ENCODE data around the gene ADAMTS17. TPM values are rescaled to one million over a fixed set of nuclear protein-coding genes. Genes with fewer than 3 reads are reported as not detected.

ADAMTS17 gene
- total and polyA plus RNA-seq, 4 donors: 10.5 to 20.6 (median 17.9) TPM

- Histone ChIP-seq H3K36me3 (ENCODE audit: control insufficient read depth, insufficient read depth, low read length) (peaks cover 2% of the 10 kb centered on the region), H3K4me1 (ENCODE audit: control insufficient read depth, insufficient read depth, low read length) (peaks cover 41% of the 10 kb centered on the region), H3K27ac (ENCODE audit: low read depth, low read length) (peak overlapping the region; percentile 34), H3K4me3 (ENCODE audit: low read depth, low read length) (no peak overlapping the region), H3K9me3 (ENCODE audit: control insufficient read depth, insufficient read depth, low read length) (peaks cover 2% of the 10 kb centered on the region), H3K27me3 (ENCODE audit: control insufficient read depth, insufficient read depth, low read length) (no peaks in the 10 kb centered on the region)
- 23% methylated on average over 10 of the region's 15 CpGs for WGBS (ENCODE audit: insufficient coverage)
- peak in 2 of 6 donors; percentile 12 to 34 for DNase-seq (ENCODE audit: low read depth in 4 of 6, low spot score in 6 of 6)
These were observed 30.6 kb downstream of the ADAMTS17 start for GRCh38 chr15:100311154-100311625.

GRCh38 chr15:100310513-100311153 is 31.1 kb downstream of the ADAMTS17 start:
- Histone ChIP-seq H3K9me3 (ENCODE audit: control insufficient read depth, insufficient read depth, low read length) (peaks cover 2% of the 10 kb centered on the region), H3K27ac (ENCODE audit: low read depth, low read length) (peak overlapping the region; percentile 34), H3K27me3 (ENCODE audit: control insufficient read depth, insufficient read depth, low read length) (no peaks in the 10 kb centered on the region), H3K36me3 (ENCODE audit: control insufficient read depth, insufficient read depth, low read length) (peaks cover 2% of the 10 kb centered on the region), H3K4me3 (ENCODE audit: low read depth, low read length) (no peak overlapping the region), H3K4me1 (ENCODE audit: control insufficient read depth, insufficient read depth, low read length) (peaks cover 41% of the 10 kb centered on the region)
- WGBS (ENCODE audit: insufficient coverage): 32% methylated on average over 12 of the region's 14 CpGs
- peak in 2 of 6 donors; percentile 43 to 53 for DNase-seq (ENCODE audit: low read depth in 4 of 6, low spot score in 6 of 6)

DNA sequence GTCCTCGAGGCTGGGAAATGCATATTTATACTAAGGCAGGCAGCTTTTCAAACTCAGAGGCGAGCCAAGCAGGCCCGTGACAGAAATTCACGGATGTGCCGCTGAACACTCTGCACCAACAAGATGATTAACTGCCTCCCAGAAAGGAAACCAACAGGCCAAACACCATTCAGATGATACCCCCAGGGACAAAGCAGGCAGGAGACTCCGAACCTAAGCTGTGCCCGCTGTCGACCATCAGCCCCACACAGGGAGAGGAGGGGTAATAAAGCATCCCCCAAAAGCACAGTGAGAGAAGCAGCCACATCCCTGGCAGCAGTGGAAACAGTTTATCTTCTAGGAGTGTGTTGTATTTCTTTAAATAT is 31.8 kb downstream of the ADAMTS17 start:
- peaks cover 1% of the 10 kb centered on the region for H3K36me3 ChIP-seq (ENCODE audit: control insufficient read depth, insufficient read depth, low read length)
- no peaks in the 10 kb centered on the region for H3K27me3 ChIP-seq (ENCODE audit: control insufficient read depth, insufficient read depth, low read length)
- WGBS (ENCODE audit: insufficient coverage): 24% methylated on average over 5 of the region's 8 CpGs
- peaks cover 2% of the 10 kb centered on the region for H3K9me3 ChIP-seq (ENCODE audit: control insufficient read depth, insufficient read depth, low read length)
- no peak overlapping the region for H3K4me3 ChIP-seq (ENCODE audit: low read depth, low read length)
- H3K27ac ChIP-seq (ENCODE audit: low read depth, low read length): no peak overlapping the region
- H3K4me1 ChIP-seq (ENCODE audit: control insufficient read depth, insufficient read depth, low read length): peaks cover 41% of the 10 kb centered on the region
- DNase-seq (ENCODE audit: low read depth in 4 of 6, low spot score in 6 of 6): peak in 2 of 6 donors; percentile 68 to 78

- Histone ChIP-seq H3K4me1 (ENCODE audit: control insufficient read depth, insufficient read depth, low read length) (peaks cover 41% of the 10 kb centered on the region), H3K27me3 (ENCODE audit: control insufficient read depth, insufficient read depth, low read length) (no peaks in the 10 kb centered on the region), H3K9me3 (ENCODE audit: control insufficient read depth, insufficient read depth, low read length) (peaks cover 2% of the 10 kb centered on the region), H3K4me3 (ENCODE audit: low read depth, low read length) (no peak overlapping the region), H3K36me3 (ENCODE audit: control insufficient read depth, insufficient read depth, low read length) (no peaks in the 10 kb centered on the region), H3K27ac (ENCODE audit: low read depth, low read length) (no peak overlapping the region)
- 75% methylated on average over 25 of the region's 25 CpGs for WGBS (ENCODE audit: insufficient coverage)
- no peak for DNase-seq (ENCODE audit: low read depth in 4 of 6, low spot score in 6 of 6)
These were observed 32.4 kb downstream of the ADAMTS17 start for GRCh38 chr15:100309109-100310040.

DNA sequence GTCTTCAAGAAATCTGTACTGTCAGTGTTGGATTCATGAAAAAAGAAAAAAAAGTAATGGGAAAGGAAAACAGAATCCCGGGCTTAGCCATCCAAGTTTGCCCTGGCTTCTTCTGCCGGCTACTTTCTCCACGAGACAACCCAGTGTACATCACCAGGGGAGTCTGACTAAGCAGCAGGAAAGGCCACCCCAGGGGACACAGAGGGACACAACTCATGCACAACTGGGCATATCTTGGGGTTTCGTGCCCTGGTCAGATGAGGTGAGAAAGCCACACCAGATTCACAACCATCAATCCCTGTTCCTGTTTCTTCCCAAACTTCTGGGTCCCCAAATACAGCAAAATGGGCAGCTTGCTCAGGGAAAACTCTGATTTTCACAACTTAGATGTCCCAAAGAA is 33.2 kb downstream of the ADAMTS17 start:
- Histone ChIP-seq H3K4me1 (ENCODE audit: control insufficient read depth, insufficient read depth, low read length) (peaks cover 41% of the 10 kb centered on the region), H3K36me3 (ENCODE audit: control insufficient read depth, insufficient read depth, low read length) (no peaks in the 10 kb centered on the region), H3K9me3 (ENCODE audit: control insufficient read depth, insufficient read depth, low read length) (peaks cover 2% of the 10 kb centered on the region), H3K27me3 (ENCODE audit: control insufficient read depth, insufficient read depth, low read length) (no peaks in the 10 kb centered on the region), H3K27ac (ENCODE audit: low read depth, low read length) (no peak overlapping the region), H3K4me3 (ENCODE audit: low read depth, low read length) (no peak overlapping the region)
- no peak for DNase-seq (ENCODE audit: low read depth in 4 of 6, low spot score in 6 of 6)
- WGBS (ENCODE audit: insufficient coverage): 71% methylated on average over 4 of the region's 4 CpGs

GRCh38 chr15:100308213-100308600 is 33.6 kb downstream of the ADAMTS17 start:
- Histone ChIP-seq H3K9me3 (ENCODE audit: control insufficient read depth, insufficient read depth, low read length) (peaks cover 2% of the 10 kb centered on the region), H3K27me3 (ENCODE audit: control insufficient read depth, insufficient read depth, low read length) (no peaks in the 10 kb centered on the region), H3K4me1 (ENCODE audit: control insufficient read depth, insufficient read depth, low read length) (peaks cover 41% of the 10 kb centered on the region), H3K4me3 (ENCODE audit: low read depth, low read length) (no peak overlapping the region), H3K27ac (ENCODE audit: low read depth, low read length) (no peak overlapping the region), H3K36me3 (ENCODE audit: control insufficient read depth, insufficient read depth, low read length) (no peaks in the 10 kb centered on the region)
- 22% methylated on average over 6 of the region's 7 CpGs for WGBS (ENCODE audit: insufficient coverage)
- DNase-seq (ENCODE audit: low read depth in 4 of 6, low spot score in 6 of 6): peak in 2 of 6 donors; percentile 50 to 56

DNA sequence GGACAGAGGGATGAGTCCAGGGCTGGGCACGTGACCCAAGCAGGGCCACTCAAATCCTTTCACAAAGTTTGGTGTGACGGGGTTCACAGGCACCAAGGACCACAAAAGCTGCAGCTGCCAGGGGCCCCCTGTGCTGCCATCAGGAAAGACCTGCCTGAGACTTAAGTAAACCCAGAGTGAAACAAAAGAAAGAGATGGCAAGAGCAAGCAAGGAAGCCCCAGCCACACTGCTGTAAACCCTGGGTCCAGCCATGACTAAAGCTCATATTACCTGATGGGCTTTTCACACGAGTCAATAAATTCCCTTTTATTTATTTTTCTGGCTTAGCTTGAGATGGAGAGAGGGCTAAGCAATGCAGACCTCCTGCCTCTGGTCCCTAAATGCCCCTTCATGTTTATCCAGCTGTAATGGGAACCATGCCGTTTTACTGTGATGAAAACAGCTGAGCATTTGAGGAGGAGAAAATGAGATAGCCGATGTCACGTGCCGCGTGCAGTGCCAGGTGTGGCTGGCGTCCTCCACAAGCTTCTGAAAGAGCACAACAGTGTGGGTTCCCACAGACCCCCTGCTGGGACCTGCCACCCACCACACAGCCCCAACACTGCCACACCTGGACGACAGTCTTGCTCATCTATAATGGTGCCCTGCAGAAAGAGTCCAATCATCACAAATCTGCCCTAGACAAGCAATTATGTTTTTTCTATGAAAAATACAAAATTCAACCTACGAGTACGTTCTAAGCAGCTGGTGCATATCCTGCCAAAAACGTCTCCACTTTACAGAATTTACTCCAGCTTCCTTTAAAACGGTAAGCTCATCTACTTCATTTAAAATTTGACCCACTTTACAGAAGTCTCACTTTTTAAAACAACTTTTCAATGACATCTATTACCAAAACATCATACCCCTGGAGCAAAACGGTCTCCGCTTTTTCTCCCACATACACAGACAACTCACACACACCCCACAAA is 34.2 kb downstream of the ADAMTS17 start:
- H3K27me3 ChIP-seq (ENCODE audit: control insufficient read depth, insufficient read depth, low read length): no peaks in the 10 kb centered on the region
- no peaks in the 10 kb centered on the region for H3K36me3 ChIP-seq (ENCODE audit: control insufficient read depth, insufficient read depth, low read length)
- no peak overlapping the region for H3K4me3 ChIP-seq (ENCODE audit: low read depth, low read length)
- DNase-seq (ENCODE audit: low read depth in 4 of 6, low spot score in 6 of 6): peak in 2 of 6 donors; percentile 49 to 81
- H3K9me3 ChIP-seq (ENCODE audit: control insufficient read depth, insufficient read depth, low read length): peaks cover 2% of the 10 kb centered on the region
- WGBS (ENCODE audit: insufficient coverage): 61% methylated on average over 12 of the region's 16 CpGs
- no peak overlapping the region for H3K27ac ChIP-seq (ENCODE audit: low read depth, low read length)
- H3K4me1 ChIP-seq (ENCODE audit: control insufficient read depth, insufficient read depth, low read length): peaks cover 41% of the 10 kb centered on the region

DNA sequence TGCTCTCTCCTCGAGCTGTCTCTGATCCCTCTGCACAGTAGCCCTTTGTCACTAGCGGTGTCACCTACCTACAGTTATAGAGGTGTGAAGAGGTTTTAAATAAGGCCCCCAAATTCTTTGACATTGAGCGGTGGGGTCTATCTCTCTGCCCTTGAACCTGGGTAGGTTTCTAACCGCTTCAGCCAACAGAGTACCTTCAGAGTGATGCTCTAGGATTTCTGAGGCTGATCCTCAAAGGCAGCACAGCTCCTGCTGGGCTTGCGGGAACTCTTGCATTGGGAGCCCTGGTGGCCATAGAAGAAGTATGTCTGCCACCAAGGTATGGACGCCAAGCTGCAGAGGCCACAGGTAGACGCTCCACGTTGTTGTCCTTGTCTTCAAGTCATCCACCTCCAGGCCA is 35.7 kb downstream of the ADAMTS17 start:
- Histone ChIP-seq H3K36me3 (ENCODE audit: control insufficient read depth, insufficient read depth, low read length) (no peaks in the 10 kb centered on the region), H3K4me3 (ENCODE audit: low read depth, low read length) (no peak overlapping the region), H3K9me3 (ENCODE audit: control insufficient read depth, insufficient read depth, low read length) (no peaks in the 10 kb centered on the region), H3K27me3 (ENCODE audit: control insufficient read depth, insufficient read depth, low read length) (no peaks in the 10 kb centered on the region), H3K27ac (ENCODE audit: low read depth, low read length) (no peak overlapping the region), H3K4me1 (ENCODE audit: control insufficient read depth, insufficient read depth, low read length) (peaks cover 33% of the 10 kb centered on the region)
- 98% methylated on average over 6 of the region's 8 CpGs for WGBS (ENCODE audit: insufficient coverage)
- no peak for DNase-seq (ENCODE audit: low read depth in 4 of 6, low spot score in 6 of 6)

DNA sequence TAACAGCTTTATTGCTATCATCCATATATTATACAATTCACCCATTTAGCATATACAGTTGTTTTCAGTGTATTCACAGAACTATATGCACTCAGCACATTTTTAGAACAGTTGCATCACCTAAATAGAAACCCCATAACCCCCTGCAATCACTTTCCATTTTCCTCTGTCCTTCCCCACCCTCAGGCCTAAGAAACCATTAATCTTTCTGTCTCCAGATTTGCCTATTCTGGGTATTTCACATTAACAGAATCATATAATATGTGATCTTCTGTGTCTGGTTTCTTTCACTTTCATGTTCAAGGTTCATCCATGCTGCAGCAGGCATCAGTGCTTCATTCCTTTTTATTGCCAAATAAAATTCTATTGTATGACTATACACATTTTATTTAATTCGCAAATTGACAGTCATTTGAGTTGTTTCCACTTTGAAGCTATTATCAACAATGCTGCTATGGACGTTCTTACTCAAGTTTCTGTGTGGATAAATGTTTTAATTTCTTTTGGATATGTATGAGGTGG is 39.8 kb downstream of the ADAMTS17 start:
- H3K9me3 ChIP-seq (ENCODE audit: control insufficient read depth, insufficient read depth, low read length): peaks cover 2% of the 10 kb centered on the region
- no peak overlapping the region for H3K4me3 ChIP-seq (ENCODE audit: low read depth, low read length)
- H3K27ac ChIP-seq (ENCODE audit: low read depth, low read length): no peak overlapping the region
- WGBS (ENCODE audit: insufficient coverage): no CpG with 5 or more reads among the region's 2 CpGs
- no peaks in the 10 kb centered on the region for H3K36me3 ChIP-seq (ENCODE audit: control insufficient read depth, insufficient read depth, low read length)
- no peaks in the 10 kb centered on the region for H3K27me3 ChIP-seq (ENCODE audit: control insufficient read depth, insufficient read depth, low read length)
- no peak for DNase-seq (ENCODE audit: low read depth in 4 of 6, low spot score in 6 of 6)
- H3K4me1 ChIP-seq (ENCODE audit: control insufficient read depth, insufficient read depth, low read length): peaks cover under 1% of the 10 kb centered on the region

All from spinal cord (tissue), 10 donors.